ENCODE results near the gene RAD23A. TPM values are rescaled to one million over a fixed set of nuclear protein-coding genes. Genes with fewer than 3 reads are reported as not detected.

The RAD23A gene
- total RNA-seq, 3 donors from 2014 or later, result 65.9 to 84.3 (median 66.5) TPM

DNA sequence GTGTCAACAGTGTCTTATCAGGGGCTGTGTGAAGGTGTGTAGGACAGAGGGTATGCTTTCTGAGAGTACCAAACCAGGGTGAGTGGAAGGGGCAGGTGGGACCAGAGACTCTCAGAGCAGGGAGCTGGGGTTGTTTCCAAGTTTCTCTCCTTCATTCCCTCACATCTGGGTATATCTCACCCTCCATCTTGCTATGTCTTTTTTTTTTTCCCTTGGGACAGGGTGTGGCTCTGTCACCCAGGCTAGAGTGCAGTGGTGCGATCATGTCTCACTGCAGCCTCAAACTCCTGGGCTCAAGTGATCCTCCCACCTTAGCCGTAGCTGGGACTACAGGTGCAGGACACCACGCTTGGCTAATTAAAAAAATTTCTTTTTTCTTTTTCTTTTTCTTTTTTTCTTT is 34.3 kb downstream of the RAD23A start:
- intact Hi-C loops (cut with DNase I; ENCODE audit: low total_unique reads), result no loop called here
- H3K9me3 ChIP-seq, result no peaks in the 10 kb centered on the region
- H3K27me3 ChIP-seq, result no peaks in the 10 kb centered on the region

GRCh38 chr19:12982648-12983047 is 37.0 kb downstream of the RAD23A start:
- H3K27me3 ChIP-seq, result no peaks in the 10 kb centered on the region
- intact Hi-C loops (cut with DNase I; ENCODE audit: low total_unique reads), result no loop called here
- H3K9me3 ChIP-seq, result no peaks in the 10 kb centered on the region
- no peak overlapping the region for H3K4me3 ChIP-seq
- no peak for TF ChIP-seq POLR2AphosphoS5 (IDR thresholded peaks at IDR 0.05)
- no peak for TF ChIP-seq POLR2A (IDR thresholded peaks at IDR 0.05)
- no peak for TF ChIP-seq CTCF (IDR thresholded peaks at IDR 0.05)
- no peaks in the 10 kb centered on the region for H3K36me3 ChIP-seq
- H3K27ac ChIP-seq, result peak overlapping the region in 1 of 2 donors; percentile 84
- peaks cover 0 to 7% of the 10 kb centered on the region in 2 donors for H3K4me1 ChIP-seq
- DNase-seq (ENCODE audit: low spot score in 2 of 2), result no peak

More for the DNA sequence above, 34.3 kb downstream of the RAD23A start:
- Histone ChIP-seq H3K4me3 (no peak overlapping the region), H3K4me1 (no peaks in the 10 kb centered on the region), H3K27ac (no peak overlapping the region), H3K36me3 (no peaks in the 10 kb centered on the region)
- no peak for TF ChIP-seq POLR2A (IDR thresholded peaks at IDR 0.05)
- TF ChIP-seq POLR2AphosphoS5 (IDR thresholded peaks at IDR 0.05), result no peak
- no peak for TF ChIP-seq CTCF (IDR thresholded peaks at IDR 0.05)
- DNase-seq (ENCODE audit: low spot score in 2 of 2), result no peak

- intact Hi-C loops (cut with DNase I; ENCODE audit: low total_unique reads), result no loop called here
- DNase-seq (ENCODE audit: low spot score in 2 of 2), result no peak
- H3K4me3 ChIP-seq, result peak overlapping the region in 2 of 3 donors; percentile 44 to 53
- H3K27me3 ChIP-seq, result no peaks in the 10 kb centered on the region
- H3K4me1 ChIP-seq, result peaks cover 0 to 7% of the 10 kb centered on the region in 2 donors
- TF ChIP-seq CTCF (IDR thresholded peaks at IDR 0.05) (no peak), POLR2A (IDR thresholded peaks at IDR 0.05) (no peak), POLR2AphosphoS5 (IDR thresholded peaks at IDR 0.05) (no peak)
- H3K9me3 ChIP-seq, result no peaks in the 10 kb centered on the region
- H3K27ac ChIP-seq, result peak overlapping the region in 1 of 2 donors; percentile 84
- no peaks in the 10 kb centered on the region for H3K36me3 ChIP-seq
These were observed 37.4 kb downstream of the RAD23A start for GRCh38 chr19:12983091-12983490.

GRCh38 chr19:12983542-12984142 is 38.0 kb downstream of the RAD23A start:
- H3K27me3 ChIP-seq, result no peaks in the 10 kb centered on the region
- H3K27ac ChIP-seq, result peak overlapping the region in 1 of 2 donors; percentile 84
- no peak for TF ChIP-seq POLR2A (IDR thresholded peaks at IDR 0.05)
- peak; percentile 58 to 81 (median 75) for TF ChIP-seq POLR2AphosphoS5 (IDR thresholded peaks at IDR 0.05)
- peak; percentile 95 to 98 (median 96) for TF ChIP-seq CTCF (IDR thresholded peaks at IDR 0.05)
- H3K4me1 ChIP-seq, result peaks cover 0 to 7% of the 10 kb centered on the region in 2 donors
- H3K36me3 ChIP-seq, result no peaks in the 10 kb centered on the region
- intact Hi-C loops (cut with DNase I; ENCODE audit: low total_unique reads), result loop anchor here (1.0 kb wide), 1 partner anchor 106 kb away; no protein-coding TSS in a partner anchor
- no peaks in the 10 kb centered on the region for H3K9me3 ChIP-seq
- peak overlapping the region in 2 of 3 donors; percentile 44 to 53 for H3K4me3 ChIP-seq
- peak; percentile 74 to 78 for DNase-seq (ENCODE audit: low spot score in 2 of 2)

DNA sequence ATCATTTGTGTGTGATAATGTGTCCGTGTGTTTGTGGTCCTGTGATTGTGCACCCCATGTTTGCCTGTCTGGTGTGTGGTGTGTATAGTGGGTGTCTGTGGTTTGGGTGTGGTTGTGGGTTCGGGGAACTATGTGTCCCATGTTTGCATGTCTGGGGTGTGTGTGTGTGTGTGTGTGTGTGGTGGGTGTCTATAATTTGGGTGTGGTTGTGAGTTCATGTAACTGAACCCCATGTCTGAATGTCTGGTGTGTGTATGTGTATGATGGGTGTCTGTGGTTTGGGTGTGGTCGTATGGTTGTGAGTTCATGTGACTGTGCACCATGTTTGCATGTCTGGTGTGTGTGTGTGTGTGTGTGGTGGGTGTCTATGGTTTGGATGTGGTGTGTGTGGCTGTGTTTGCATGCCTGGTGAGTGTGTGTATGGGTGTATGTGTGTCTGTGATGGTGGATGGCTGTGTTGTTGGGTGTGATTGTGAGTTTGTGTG is 38.5 kb downstream of the RAD23A start:
- peak overlapping the region; percentile 65 to 84 for H3K27ac ChIP-seq

More for the DNA sequence above, 38.5 kb downstream of the RAD23A start:
- Histone ChIP-seq H3K27me3 (no peaks in the 10 kb centered on the region), H3K9me3 (no peaks in the 10 kb centered on the region), H3K4me3 (no peak overlapping the region), H3K4me1 (peaks cover 0 to 7% of the 10 kb centered on the region in 2 donors), H3K36me3 (no peaks in the 10 kb centered on the region)
- intact Hi-C loops (cut with DNase I; ENCODE audit: low total_unique reads), result loop anchor here (1.0 kb wide), 1 partner anchor 105 kb away; no protein-coding TSS in a partner anchor
- TF ChIP-seq CTCF (IDR thresholded peaks at IDR 0.05) (no peak), POLR2A (IDR thresholded peaks at IDR 0.05) (no peak), POLR2AphosphoS5 (IDR thresholded peaks at IDR 0.05) (no peak)
- DNase-seq (ENCODE audit: low spot score in 2 of 2), result no peak

All from breast epithelium (tissue), 4 donors.